ENCODE data around the gene TSC2.

TSC2 gene

GRCh38 chr16:2079991-2080390, 32.2 kb downstream of the TSC2 start:
- TF ChIP-seq ZFX (IDR thresholded peaks at IDR 0.05; ENCODE audit: borderline replicate concordance) (no peak), CTCF (IDR thresholded peaks at IDR 0.05) (no peak)
- H3K27ac ChIP-seq = no peak overlapping the region

- TF ChIP-seq ZFX (IDR thresholded peaks at IDR 0.05; ENCODE audit: borderline replicate concordance) (no peak), CTCF (IDR thresholded peaks at IDR 0.05) (no peak)
- no peak overlapping the region for H3K27ac ChIP-seq
These were observed 33.7 kb downstream of the TSC2 start for GRCh38 chr16:2081201-2082084.

GRCh38 chr16:2082171-2082982, 34.6 kb downstream of the TSC2 start:
- H3K27ac ChIP-seq = no peak overlapping the region
- TF ChIP-seq CTCF (IDR thresholded peaks at IDR 0.05) (no peak), ZFX (IDR thresholded peaks at IDR 0.05; ENCODE audit: borderline replicate concordance) (no peak)

- no peak overlapping the region for H3K27ac ChIP-seq
- no peak for TF ChIP-seq ZFX (IDR thresholded peaks at IDR 0.05; ENCODE audit: borderline replicate concordance)
- no peak for TF ChIP-seq CTCF (IDR thresholded peaks at IDR 0.05)
These were observed 35.2 kb downstream of the TSC2 start for GRCh38 chr16:2082983-2083364.

- no peak for TF ChIP-seq ZFX (IDR thresholded peaks at IDR 0.05; ENCODE audit: borderline replicate concordance)
- TF ChIP-seq CTCF (IDR thresholded peaks at IDR 0.05) = no peak
- no peak overlapping the region for H3K27ac ChIP-seq
These were observed 35.6 kb downstream of the TSC2 start for GRCh38 chr16:2083409-2083808.

- H3K27ac ChIP-seq = 0 out of 2 replicates have a peak overlapping the region, but pooled peaks have one; percentile 3
- TF ChIP-seq ZFX (IDR thresholded peaks at IDR 0.05; ENCODE audit: borderline replicate concordance) (no peak), CTCF (IDR thresholded peaks at IDR 0.05) (no peak)
These were observed 36.3 kb downstream of the TSC2 start for GRCh38 chr16:2083876-2084780.

All from 22Rv1 (cell line).